HepG2 (cell line): ENCODE data around the gene ZG16B. TPM values are rescaled to one million over a fixed set of nuclear protein-coding genes. Genes with fewer than 3 reads are reported as not detected.

Experiments used
- ATAC-seq: fragments of 200-7000 bp; cut with Tn5 transposase; 3 replicates; pipeline ENCODE4 v1.9.1; 2020; ENCODE audit warnings: mild to moderate bottlenecking, moderate library complexity
- BruUV-seq: library from RNA; stranded (reverse); fragments of 400-500 nt; replicated peaks from 2 replicates; lab custom pipeline; 2021; lab: Mats Ljungman, UMichigan
- CTCF ChIA-PET: fragments of 300-600 bp; formaldehyde crosslinking; extraction: SDS; loops from one replicate; lab custom pipeline; 2021; ENCODE audit warnings: low total read pairs, inconsistent platforms, low intra/inter-chr PET ratio; lab: Yijun Ruan, JAX
- POLR2A ChIA-PET: fragments of 350-600 bp; sonication (Branson Sonifier 250); formaldehyde crosslinking; loops from one replicate; lab custom pipeline; 2020; ENCODE audit warnings: antibody characterized with exemption, inconsistent platforms; lab: Yijun Ruan, JAX
- DNase-seq: peaks from one replicate; pipeline ENCODE4 v3.0.0-alpha.2; 2015; ENCODE audit warnings: low spot score
- FAIRE-seq: peaks from 3 replicates; lab custom pipeline; 2011; peaks lifted over from hg19 to GRCh38; lab: Jason Lieb, UNC
- H2AFZ ChIP-seq: one replicate; pipeline ENCODE4 v1.6.1; 2011; ENCODE audit warnings: low read length, inconsistent platforms
- H3K27ac ChIP-seq: fragments of 300-600 bp; 3 replicates; pipeline ENCODE4 v1.8.0; 2011; ENCODE audit warnings: mixed run types, mild to moderate bottlenecking, mixed read lengths, low read length, inconsistent platforms; ENCODE audit not compliant: insufficient read depth; ENCODE audit errors: extremely low read length
- H3K27me3 ChIP-seq, 2 experiments: fragments of 200-600 bp in 1 of 2; 2 replicates in 1 of 2; 3 replicates in 1 of 2; pipeline versions ENCODE4 v1.6.0 to v1.8.0; 2011; ENCODE audit warnings: low read length in 2 of 2, mild to moderate bottlenecking in 2 of 2, moderate library complexity in 2 of 2, inconsistent platforms in 1 of 2; ENCODE audit not compliant: insufficient read depth in 2 of 2, control insufficient read depth in 1 of 2
- H3K36me3 ChIP-seq, 2 experiments: fragments of 200-600 bp in 1 of 2; replicated peaks in 1 of 2; 2 replicates in 1 of 2; 3 replicates in 1 of 2; pipeline versions ENCODE4 v1.5.1 to v1.8.0; 2011; ENCODE audit warnings: low read length in 2 of 2, inconsistent platforms in 1 of 2; ENCODE audit not compliant: insufficient read depth in 2 of 2, control insufficient read depth in 1 of 2
- H3K4me1 ChIP-seq: 2 replicates; pipeline ENCODE4 v1.5.1; 2012; ENCODE audit warnings: low read length, inconsistent platforms; ENCODE audit not compliant: insufficient read depth
- H3K4me2 ChIP-seq: 2 replicates; pipeline ENCODE4 v1.6.0; 2011; ENCODE audit warnings: low read depth, low read length, inconsistent platforms
- H3K4me3 ChIP-seq, 3 experiments: fragments of 200-600 bp in 1 of 3; sonication (generic), shearing (Covaris generic) in 1 of 3; replicated peaks in 1 of 3; 2 replicates each; pipeline ENCODE4 v1.5.1; 2011 to 2016; ENCODE audit warnings: low read length in 3 of 3, inconsistent platforms in 2 of 3, low read depth in 2 of 3, mild to moderate bottlenecking in 2 of 3, control low read depth in 1 of 3, mixed read lengths in 1 of 3; ENCODE audit not compliant: insufficient read depth in 1 of 3
- H3K79me2 ChIP-seq: one replicate; pipeline ENCODE4 v1.6.1; 2011; ENCODE audit warnings: low read length, inconsistent platforms; ENCODE audit not compliant: insufficient read depth
- H3K9ac ChIP-seq: 2 replicates; pipeline ENCODE4 v1.6.0; 2011; ENCODE audit warnings: mild to moderate bottlenecking, low read depth, low read length, inconsistent platforms; ENCODE audit not compliant: insufficient read depth
- H3K9me3 ChIP-seq: 2 replicates; pipeline ENCODE4 v1.5.1; 2012; ENCODE audit warnings: mild to moderate bottlenecking, low read length
- H4K20me1 ChIP-seq: 2 replicates; pipeline ENCODE4 v1.6.0; 2011; ENCODE audit warnings: inconsistent platforms, mild to moderate bottlenecking, low read length, moderate library complexity; ENCODE audit not compliant: insufficient read depth
- HNF4A ChIP-seq: sonication (generic); formaldehyde crosslinking; IDR thresholded peaks from 2 replicates; pipeline ENCODE4 v1.4.0; 2020; ENCODE audit warnings: missing genetic modification reagents
- KDM2A ChIP-seq: sonication (generic); formaldehyde crosslinking; IDR thresholded peaks from 2 replicates; pipeline ENCODE4 v1.4.0; 2020; ENCODE audit warnings: low read depth, missing genetic modification reagents, borderline replicate concordance
- KDM5B ChIP-seq: sonication (generic); formaldehyde crosslinking; IDR thresholded peaks from 2 replicates; pipeline ENCODE4 v1.4.0; 2020; ENCODE audit warnings: missing genetic modification reagents, mild to moderate bottlenecking, borderline replicate concordance
- NBN ChIP-seq: fragments of 450-650 bp; conservative IDR thresholded peaks from 2 replicates; pipeline ENCODE4 v1.6.1; 2017
- RXRA ChIP-seq: sonication (generic); formaldehyde crosslinking; IDR thresholded peaks from 2 replicates; pipeline ENCODE4 v1.5.1; 2020; ENCODE audit warnings: missing genetic modification reagents
- ZFP1 ChIP-seq: IDR thresholded peaks from 2 replicates; pipeline ENCODE4 v1.6.1; 2016
- ZNF263 ChIP-seq: sonication (generic); formaldehyde crosslinking; IDR thresholded peaks from 2 replicates; pipeline ENCODE4 v1.4.0; 2020; ENCODE audit warnings: missing genetic modification reagents
- ZNF414 ChIP-seq: sonication (generic); formaldehyde crosslinking; IDR thresholded peaks from 2 replicates; pipeline ENCODE4 v1.5.0; 2020; ENCODE audit warnings: missing genetic modification reagents
- ZNF609 ChIP-seq: sonication (generic); formaldehyde crosslinking; IDR thresholded peaks from 2 replicates; pipeline ENCODE4 v1.4.0; 2020; ENCODE audit warnings: mild to moderate bottlenecking, missing genetic modification reagents, borderline replicate concordance
- ZNF652 ChIP-seq: IDR thresholded peaks from 2 replicates; pipeline ENCODE4 v1.6.1; 2016; ENCODE audit warnings: low read depth, borderline replicate concordance
- ZNF713 ChIP-seq: sonication (generic); formaldehyde crosslinking; IDR thresholded peaks from 2 replicates; pipeline ENCODE4 v1.4.0; 2020; ENCODE audit warnings: mild to moderate bottlenecking, missing genetic modification reagents
- ZNF740 ChIP-seq: sonication (generic); formaldehyde crosslinking; IDR thresholded peaks from 2 replicates; pipeline ENCODE4 v1.4.0; 2020; ENCODE audit warnings: missing genetic modification reagents
- WGBS: methylation state at CpG from one replicate; pipeline ENCODE4 v1.1.6; 2017; ENCODE audit warnings: low lambda C conversion rate; 5-methylcytosine and 5-hydroxymethylcytosine counted together
- in situ Hi-C: cut with HindIII; loops from 2 replicates; pipeline ENCODE4 v1.10.0; 2017; ENCODE audit warnings: low pct_unique_long_range_greater_than_20kb; ENCODE audit not compliant: extremely low pct_ligation_motif_present
- intact Hi-C: fragments of 100-400 bp; cut with micrococcal nuclease; formaldehyde crosslinking; loops from one replicate; pipeline ENCODE4 v1.10.0; 2022; ENCODE audit not compliant: unreplicated experiment
- polyA plus RNA-seq, 8 experiments: library from polyadenylated mRNA; depleted of rRNA in 3 of 8; stranded (reverse) in 7 of 8; unstranded in 1 of 8; fragments of >200 nt; fragmentation: Illumina TruSeq in 4 of 8; extraction: Trizol in 4 of 8; gene quantifications; 2 replicates each; pipeline versions ENCODE4 v1.2.1 to v1.2.3, GENCODE V29; 2011 to 2016; ENCODE audit warnings: low read depth in 4 of 8, missing spikeins in 1 of 8, mixed read lengths in 1 of 8; ENCODE audit not compliant: insufficient read depth in 1 of 8
- total RNA-seq, 5 experiments: library from RNA; depleted of rRNA; stranded (reverse); fragments of >200 nt; fragmentation: Illumina TruSeq; extraction: Trizol; gene quantifications; 2 replicates each; pipeline ENCODE4 v1.2.3, GENCODE V29; 2016; ENCODE audit warnings: low read depth in 1 of 5
- TF ChIP-seq, protein P1 (sequence below): sonication (generic); formaldehyde crosslinking; IDR thresholded peaks from 2 replicates; pipeline ENCODE4 v1.4.0; 2020; ENCODE audit warnings: mild to moderate bottlenecking, missing genetic modification reagents

Gene ZG16B
- total and polyA plus RNA-seq, 2 of the 13 experiments (the other 11 are each of a cell fraction or from before 2014, with no cell fraction given): 1.5 to 11.3 TPM

DNA sequence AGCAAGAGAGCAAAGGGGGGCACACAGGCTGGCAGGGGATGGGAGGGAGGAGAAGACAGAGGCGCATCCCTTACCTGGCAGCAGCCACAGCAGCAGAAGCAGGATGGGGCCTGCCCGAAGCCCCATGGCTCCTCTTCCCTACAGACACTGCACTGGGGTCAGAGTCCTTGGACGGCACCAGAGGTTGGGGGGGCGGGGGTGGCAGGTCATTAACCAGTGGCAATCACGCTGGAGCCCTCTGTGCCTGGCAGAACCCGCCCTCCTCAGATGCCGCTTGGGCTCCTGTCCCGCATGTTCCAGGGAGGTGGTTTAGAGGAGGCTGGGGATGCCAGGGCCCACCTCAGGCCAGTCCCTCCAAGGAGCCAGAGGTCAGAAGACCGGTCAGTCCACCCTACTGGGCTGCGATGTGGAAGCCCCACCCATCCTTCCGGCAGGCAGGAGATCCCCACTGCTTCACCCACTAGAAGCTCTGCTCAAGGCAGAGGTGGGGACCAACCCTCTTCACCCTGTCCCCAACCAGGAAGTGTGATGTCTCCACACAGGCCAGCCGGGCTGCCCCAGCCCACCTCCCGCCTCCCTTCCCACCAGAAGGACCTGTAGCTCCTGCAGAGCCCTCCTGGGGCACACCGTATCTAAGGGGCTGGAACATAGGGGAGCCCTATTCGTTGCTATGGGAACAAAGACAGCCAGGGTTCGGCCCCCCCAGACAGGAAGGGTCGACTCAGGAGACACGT is 11.7 kb downstream of the ZG16B start:
- no peak for FAIRE-seq
- Histone ChIP-seq H3K9me3 (no peaks in the 10 kb centered on the region), H4K20me1 (no peaks in the 10 kb centered on the region), H3K27ac (no peak overlapping the region), H3K9ac (no peak overlapping the region), H3K36me3 (no peaks in the 10 kb centered on the region), H2AFZ (peak overlapping the region; percentile 5), H3K4me1 (peaks cover 27% of the 10 kb centered on the region), H3K4me2 (peak overlapping the region; percentile 45), H3K4me3 (peak overlapping the region in 1 of 3 experiments; percentile 40; a peak in 1 of 6 replicates), H3K27me3 (peaks cover 3 to 11% of the 10 kb centered on the region in 2 experiments; a peak in 2 of 5 replicates), H3K79me2 (no peaks in the 10 kb centered on the region)
- peak; percentile 26 for ATAC-seq
- in situ Hi-C loops (no loop called here), intact Hi-C loops (no loop called here)
- DNase-seq: no peak
- POLR2A ChIA-PET: no interaction called here
- BruUV-seq: no TSS peak
- WGBS: 36% methylated on average over 9 of the region's 18 CpGs
- CTCF ChIA-PET: no interaction called here
- TF ChIP-seq ZNF713: no peak
- no peak for TF ChIP-seq NBN
- TF ChIP-seq ZNF609 (CRISPR knock-in tag): no peak
- TF ChIP-seq ZNF740 (CRISPR knock-in tag): 0 out of 2 replicates have a peak, but pooled peaks have one; percentile 45
- TF ChIP-seq KDM2A (CRISPR knock-in tag): no peak; the same call in 1 of the 2 replicates
- no peak for TF ChIP-seq ZNF414
- no peak for TF ChIP-seq RXRA (CRISPR knock-in tag)
- no peak for TF ChIP-seq ZNF263 (CRISPR knock-in tag)
- TF ChIP-seq ZNF652 (CRISPR knock-in tag): no peak
- TF ChIP-seq KDM5B (CRISPR knock-in tag): peak; percentile 42; the same call in 1 of the 2 replicates
- no peak for TF ChIP-seq ZFP1
- TF ChIP-seq, protein P1, sequence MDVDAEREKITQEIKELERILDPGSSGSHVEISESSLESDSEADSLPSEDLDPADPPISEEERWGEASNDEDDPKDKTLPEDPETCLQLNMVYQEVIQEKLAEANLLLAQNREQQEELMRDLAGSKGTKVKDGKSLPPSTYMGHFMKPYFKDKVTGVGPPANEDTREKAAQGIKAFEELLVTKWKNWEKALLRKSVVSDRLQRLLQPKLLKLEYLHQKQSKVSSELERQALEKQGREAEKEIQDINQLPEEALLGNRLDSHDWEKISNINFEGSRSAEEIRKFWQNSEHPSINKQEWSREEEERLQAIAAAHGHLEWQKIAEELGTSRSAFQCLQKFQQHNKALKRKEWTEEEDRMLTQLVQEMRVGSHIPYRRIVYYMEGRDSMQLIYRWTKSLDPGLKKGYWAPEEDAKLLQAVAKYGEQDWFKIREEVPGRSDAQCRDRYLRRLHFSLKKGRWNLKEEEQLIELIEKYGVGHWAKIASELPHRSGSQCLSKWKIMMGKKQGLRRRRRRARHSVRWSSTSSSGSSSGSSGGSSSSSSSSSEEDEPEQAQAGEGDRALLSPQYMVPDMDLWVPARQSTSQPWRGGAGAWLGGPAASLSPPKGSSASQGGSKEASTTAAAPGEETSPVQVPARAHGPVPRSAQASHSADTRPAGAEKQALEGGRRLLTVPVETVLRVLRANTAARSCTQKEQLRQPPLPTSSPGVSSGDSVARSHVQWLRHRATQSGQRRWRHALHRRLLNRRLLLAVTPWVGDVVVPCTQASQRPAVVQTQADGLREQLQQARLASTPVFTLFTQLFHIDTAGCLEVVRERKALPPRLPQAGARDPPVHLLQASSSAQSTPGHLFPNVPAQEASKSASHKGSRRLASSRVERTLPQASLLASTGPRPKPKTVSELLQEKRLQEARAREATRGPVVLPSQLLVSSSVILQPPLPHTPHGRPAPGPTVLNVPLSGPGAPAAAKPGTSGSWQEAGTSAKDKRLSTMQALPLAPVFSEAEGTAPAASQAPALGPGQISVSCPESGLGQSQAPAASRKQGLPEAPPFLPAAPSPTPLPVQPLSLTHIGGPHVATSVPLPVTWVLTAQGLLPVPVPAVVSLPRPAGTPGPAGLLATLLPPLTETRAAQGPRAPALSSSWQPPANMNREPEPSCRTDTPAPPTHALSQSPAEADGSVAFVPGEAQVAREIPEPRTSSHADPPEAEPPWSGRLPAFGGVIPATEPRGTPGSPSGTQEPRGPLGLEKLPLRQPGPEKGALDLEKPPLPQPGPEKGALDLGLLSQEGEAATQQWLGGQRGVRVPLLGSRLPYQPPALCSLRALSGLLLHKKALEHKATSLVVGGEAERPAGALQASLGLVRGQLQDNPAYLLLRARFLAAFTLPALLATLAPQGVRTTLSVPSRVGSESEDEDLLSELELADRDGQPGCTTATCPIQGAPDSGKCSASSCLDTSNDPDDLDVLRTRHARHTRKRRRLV (CRISPR knock-in tag): no peak
- TF ChIP-seq HNF4A (CRISPR knock-in tag): 0 out of 2 replicates have a peak, but pooled peaks have one; percentile 16
